Osteoblast (primary cell): ENCODE data around the gene YJEFN3. TPM values are rescaled to one million over a fixed set of nuclear protein-coding genes. Genes with fewer than 3 reads are reported as not detected.

ENCODE experiments used
- DNase-seq: peaks from one replicate; pipeline ENCODE4 v3.0.0; 2011; ENCODE audit warnings: low spot score, mixed read lengths; ENCODE audit not compliant: insufficient read length; ENCODE audit errors: missing footprints
- H2AFZ ChIP-seq: 2 replicates; pipeline ENCODE4 v1.6.0; 2011; ENCODE audit warnings: mild to moderate bottlenecking, low read length
- H3K27ac ChIP-seq: 2 replicates; pipeline ENCODE4 v1.5.1; 2011; ENCODE audit warnings: mild to moderate bottlenecking, low read depth, low read length, moderate library complexity
- H3K27me3 ChIP-seq: 2 replicates; pipeline ENCODE4 v1.6.0; 2012; ENCODE audit warnings: mild to moderate bottlenecking, control low read depth, inconsistent platforms, low read length, moderate library complexity; ENCODE audit not compliant: insufficient read depth
- H3K36me3 ChIP-seq: 2 replicates; pipeline ENCODE4 v1.5.1; 2011; ENCODE audit warnings: mild to moderate bottlenecking, low read length, control low read depth, moderate library complexity; ENCODE audit not compliant: insufficient read depth
- H3K4me1 ChIP-seq: 2 replicates; pipeline ENCODE4 v1.5.1; 2011; ENCODE audit warnings: mild to moderate bottlenecking, low read length, control low read depth, moderate library complexity; ENCODE audit not compliant: insufficient read depth
- H3K4me2 ChIP-seq: 2 replicates; pipeline ENCODE4 v1.6.0; 2011; ENCODE audit warnings: mild to moderate bottlenecking, low read length; ENCODE audit not compliant: insufficient read depth
- H3K4me3 ChIP-seq: fragments of 200-600 bp; sonication (generic); 3 replicates; pipeline ENCODE4 v1.5.1; 2012; ENCODE audit warnings: mild to moderate bottlenecking, low read length, inconsistent platforms; ENCODE audit not compliant: insufficient read depth
- H3K79me2 ChIP-seq: 2 replicates; pipeline ENCODE4 v1.6.0; 2012; ENCODE audit warnings: mild to moderate bottlenecking, low read length, control low read depth, inconsistent platforms; ENCODE audit not compliant: insufficient read depth
- H3K9me3 ChIP-seq: 2 replicates; pipeline ENCODE4 v1.5.1; 2011; ENCODE audit warnings: low read depth, low read length, control low read depth
- H4K20me1 ChIP-seq: 2 replicates; pipeline ENCODE4 v1.6.0; 2012; ENCODE audit warnings: mild to moderate bottlenecking, low read length, control low read depth; ENCODE audit not compliant: insufficient read depth
- CTCF ChIP-seq: IDR thresholded peaks from 2 replicates; pipeline ENCODE4 v1.5.1; 2011; ENCODE audit warnings: mild to moderate bottlenecking, low read depth, low read length, moderate library complexity; ENCODE audit errors: extremely low read depth
- total RNA-seq: library from RNA; depleted of rRNA; stranded (reverse); fragments of >200 nt; gene quantifications from 2 replicates; pipeline ENCODE4 v1.2.3, GENCODE V29; 2012

The YJEFN3 gene
- total RNA-seq, 1 donor: under 0.01 TPM

- Histone ChIP-seq H3K79me2 (no peaks in the 10 kb centered on the region), H2AFZ (no peak overlapping the region), H3K27ac (no peak overlapping the region), H3K9me3 (no peaks in the 10 kb centered on the region), H3K36me3 (no peaks in the 10 kb centered on the region), H3K4me3 (no peak overlapping the region), H3K27me3 (no peaks in the 10 kb centered on the region), H3K4me2 (no peak overlapping the region), H3K4me1 (no peaks in the 10 kb centered on the region), H4K20me1 (no peaks in the 10 kb centered on the region)
- no peak for DNase-seq
- TF ChIP-seq CTCF: no peak
Observed at GRCh38 chr19:19559931-19560330, 31.2 kb downstream of the YJEFN3 start.

- Histone ChIP-seq H4K20me1 (no peaks in the 10 kb centered on the region), H2AFZ (no peak overlapping the region), H3K4me3 (no peak overlapping the region), H3K4me1 (peaks cover 9% of the 10 kb centered on the region), H3K4me2 (no peak overlapping the region), H3K27me3 (no peaks in the 10 kb centered on the region), H3K27ac (no peak overlapping the region), H3K79me2 (no peaks in the 10 kb centered on the region), H3K36me3 (no peaks in the 10 kb centered on the region), H3K9me3 (no peaks in the 10 kb centered on the region)
- peak; percentile 32 for DNase-seq
- TF ChIP-seq CTCF: no peak
Observed at GRCh38 chr19:19561946-19562664, 33.4 kb downstream of the YJEFN3 start.

GRCh38 chr19:19562665-19563347 is 34.1 kb downstream of the YJEFN3 start:
- no peaks in the 10 kb centered on the region for H3K9me3 ChIP-seq
- no peaks in the 10 kb centered on the region for H3K27me3 ChIP-seq
- H4K20me1 ChIP-seq: no peaks in the 10 kb centered on the region
- no peak overlapping the region for H2AFZ ChIP-seq
- no peak overlapping the region for H3K4me2 ChIP-seq
- no peak overlapping the region for H3K27ac ChIP-seq
- H3K79me2 ChIP-seq: no peaks in the 10 kb centered on the region
- peaks cover 9% of the 10 kb centered on the region for H3K4me1 ChIP-seq
- peak; percentile 87 for DNase-seq
- no peaks in the 10 kb centered on the region for H3K36me3 ChIP-seq
- H3K4me3 ChIP-seq: no peak overlapping the region
- TF ChIP-seq CTCF: no peak

- Histone ChIP-seq H3K27me3 (no peaks in the 10 kb centered on the region), H3K9me3 (no peaks in the 10 kb centered on the region), H3K4me1 (peaks cover 9% of the 10 kb centered on the region), H4K20me1 (no peaks in the 10 kb centered on the region), H3K27ac (no peak overlapping the region), H3K4me2 (no peak overlapping the region), H3K79me2 (no peaks in the 10 kb centered on the region), H3K36me3 (no peaks in the 10 kb centered on the region), H3K4me3 (no peak overlapping the region), H2AFZ (no peak overlapping the region)
- DNase-seq: peak; percentile 18
- no peak for TF ChIP-seq CTCF
Observed at GRCh38 chr19:19563348-19563848, 34.7 kb downstream of the YJEFN3 start.
